ENCODE data around the gene CTNNA3. TPM values are rescaled to one million over a fixed set of nuclear protein-coding genes. Genes with fewer than 3 reads are reported as not detected.

CTNNA3 gene
- total and polyA plus RNA-seq, 2 donors (not counting 3 experiments of a cell fraction or from before 2014, with no cell fraction given): not detected

- ChIA-PET POLR2A (no interaction called here), CTCF (no interaction called here)
- Histone ChIP-seq H3K4me2 (ENCODE audit: insufficient read depth, low read length) (no peak overlapping the region), H3K4me1 (ENCODE audit: control insufficient read depth, extremely low read depth, insufficient read depth, low read length) (no peaks in the 10 kb centered on the region), H3K9ac (replicated peaks; ENCODE audit: extremely low read depth, insufficient read depth, low read length) (no peak overlapping the region), H2AFZ (ENCODE audit: low read depth, low read length) (no peak overlapping the region), H3K27ac (ENCODE audit: insufficient read depth, low read depth, low read length) (no peak overlapping the region), H3K79me2 (ENCODE audit: control insufficient read depth, insufficient read depth, low read length) (no peaks in the 10 kb centered on the region), H3K27me3 (ENCODE audit: control insufficient read depth in 2 of 2, insufficient read depth in 2 of 2, low read length in 2 of 2) (no peaks in the 10 kb centered on the region), H3K9me1 (replicated peaks; ENCODE audit: control insufficient read depth, extremely low read depth, insufficient read depth, low read length) (no peaks in the 10 kb centered on the region), H3K9me3 (replicated peaks; ENCODE audit: control insufficient read depth, insufficient read depth, low read length) (no peaks in the 10 kb centered on the region), H4K20me1 (replicated peaks; ENCODE audit: control insufficient read depth, extremely low read depth, insufficient read depth, low read length) (no peaks in the 10 kb centered on the region), H3K36me3 (ENCODE audit: control insufficient read depth in 2 of 2, extremely low read depth in 1 of 2, insufficient read depth in 2 of 2, low read length in 2 of 2) (no peaks in the 10 kb centered on the region), H3K4me3 (replicated peaks in 1 of 3; ENCODE audit: insufficient read depth in 1 of 3, low read depth in 1 of 3, low read length in 3 of 3) (no peak overlapping the region)
- FAIRE-seq: no peak
- TF ChIP-seq MYC (IDR thresholded peaks at IDR 0.05; ENCODE audit: low read depth, low read length): no peak
- TF ChIP-seq EZH2 (IDR thresholded peaks at IDR 0.05; ENCODE audit: borderline replicate concordance, low read depth, low read length, severe bottlenecking): no peak
- no peak for TF ChIP-seq POLR2AphosphoS5 (IDR thresholded peaks at IDR 0.05; ENCODE audit: insufficient read depth, low read depth, low read length)
- TF ChIP-seq MAX (IDR thresholded peaks at IDR 0.05; ENCODE audit: insufficient read depth, insufficient read length): no peak
- intact Hi-C loops (cut with micrococcal nuclease): no loop called here
- BruUV-seq (replicated peaks): no TSS peak
- no peak for DNase-seq (ENCODE audit: low read depth, low spot score)
- dilution Hi-C loops (cut with MboI; ENCODE audit: extremely low pct_ligation_motif_present, low sequenced_read_pairs): no loop called here
Measured at GRCh38 chr10:66390926-66391325, 1305.1 kb downstream of the CTNNA3 start.

DNA sequence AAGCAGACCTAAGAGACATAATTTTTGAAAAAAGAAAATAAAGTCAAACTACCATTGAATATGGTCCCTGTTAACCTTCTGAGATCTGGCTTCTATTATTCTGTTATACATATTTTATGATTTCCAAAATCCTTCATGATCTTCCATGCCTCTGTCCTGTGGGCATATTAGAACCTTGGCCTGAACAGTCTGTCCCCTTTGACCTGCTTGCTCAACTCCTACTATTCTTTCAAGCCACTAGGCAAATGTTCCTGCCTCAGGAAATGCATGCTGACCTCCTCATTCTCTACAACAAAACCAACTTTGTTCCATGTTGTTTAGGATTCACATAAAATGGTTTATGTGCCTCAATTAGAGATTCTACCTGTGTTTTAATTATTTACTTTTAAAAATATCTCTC, 1315.0 kb downstream of the CTNNA3 start:
- no peaks in the 10 kb centered on the region for H3K9me1 ChIP-seq (replicated peaks; ENCODE audit: control insufficient read depth, extremely low read depth, insufficient read depth, low read length)
- no peaks in the 10 kb centered on the region for H3K79me2 ChIP-seq (ENCODE audit: control insufficient read depth, insufficient read depth, low read length)
- no peak overlapping the region for H3K9ac ChIP-seq (replicated peaks; ENCODE audit: extremely low read depth, insufficient read depth, low read length)
- H3K4me1 ChIP-seq (ENCODE audit: control insufficient read depth, extremely low read depth, insufficient read depth, low read length): no peaks in the 10 kb centered on the region
- no peak overlapping the region for H2AFZ ChIP-seq (ENCODE audit: low read depth, low read length)
- TF ChIP-seq JUN (IDR thresholded peaks at IDR 0.05; ENCODE audit: borderline replicate concordance, insufficient read depth, insufficient read length, low read depth): no peak
- no peak for TF ChIP-seq POLR2A (IDR thresholded peaks at IDR 0.05; ENCODE audit: low read depth, low read length)
- TF ChIP-seq EZH2 (IDR thresholded peaks at IDR 0.05; ENCODE audit: borderline replicate concordance, low read depth, low read length, severe bottlenecking): no peak
- TF ChIP-seq FOS (IDR thresholded peaks at IDR 0.05; ENCODE audit: borderline replicate concordance, insufficient read depth, low read length): no peak
- TF ChIP-seq MYC (IDR thresholded peaks at IDR 0.05; ENCODE audit: low read depth, low read length): no peak
- TF ChIP-seq CTCF (IDR thresholded peaks at IDR 0.05; ENCODE audit: extremely low read depth in 1 of 2, insufficient read depth in 1 of 2, low read depth in 1 of 2, low read length in 2 of 2): no peak
- no peak for TF ChIP-seq POLR2AphosphoS5 (IDR thresholded peaks at IDR 0.05; ENCODE audit: insufficient read depth, low read depth, low read length)
- no peak for TF ChIP-seq MAX (IDR thresholded peaks at IDR 0.05; ENCODE audit: insufficient read depth, insufficient read length)
- no peak overlapping the region for H3K4me3 ChIP-seq (replicated peaks in 1 of 3; ENCODE audit: insufficient read depth in 1 of 3, low read depth in 1 of 3, low read length in 3 of 3)
- H3K4me2 ChIP-seq (ENCODE audit: insufficient read depth, low read length): no peak overlapping the region
- ChIA-PET POLR2A (no interaction called here), CTCF (no interaction called here)
- H3K9me3 ChIP-seq (replicated peaks; ENCODE audit: control insufficient read depth, insufficient read depth, low read length): peaks cover 2% of the 10 kb centered on the region
- no TSS peak for BruUV-seq (replicated peaks)
- H3K27ac ChIP-seq (ENCODE audit: insufficient read depth, low read depth, low read length): no peak overlapping the region
- dilution Hi-C loops (cut with MboI; ENCODE audit: extremely low pct_ligation_motif_present, low sequenced_read_pairs): no loop called here
- no peaks in the 10 kb centered on the region for H3K27me3 ChIP-seq (ENCODE audit: control insufficient read depth in 2 of 2, insufficient read depth in 2 of 2, low read length in 2 of 2)
- no peak for DNase-seq (ENCODE audit: low read depth, low spot score)
- H4K20me1 ChIP-seq (replicated peaks; ENCODE audit: control insufficient read depth, extremely low read depth, insufficient read depth, low read length): no peaks in the 10 kb centered on the region
- no peak for FAIRE-seq
- intact Hi-C loops (cut with micrococcal nuclease): no loop called here
- H3K36me3 ChIP-seq (ENCODE audit: control insufficient read depth in 2 of 2, extremely low read depth in 1 of 2, insufficient read depth in 2 of 2, low read length in 2 of 2): no peaks in the 10 kb centered on the region
